Uterus (tissue), 2 donors: Measurements from ENCODE around the gene TRABD.

Experiments
- POLR2A ChIP-seq, 2 donors: fragments of 450-650 bp; IDR thresholded peaks; one replicate each; pipeline ENCODE4 v1.6.1; 2016; ENCODE audit warnings: antibody characterized with exemption in 2 of 2, mild to moderate bottlenecking in 1 of 2, moderate library complexity in 1 of 2
- TF ChIP-seq, protein P1 (sequence below), 4 experiments: fragments of 200-600 bp in 2 of 4; fragments of 450-650 bp in 2 of 4; sonication (generic) in 2 of 4; IDR thresholded peaks; one replicate each; pipeline ENCODE4 v1.5.1; 2016 to 2019; ENCODE audit warnings: antibody characterized with exemption in 4 of 4, mild to moderate bottlenecking in 2 of 4, moderate library complexity in 1 of 4

DNA sequence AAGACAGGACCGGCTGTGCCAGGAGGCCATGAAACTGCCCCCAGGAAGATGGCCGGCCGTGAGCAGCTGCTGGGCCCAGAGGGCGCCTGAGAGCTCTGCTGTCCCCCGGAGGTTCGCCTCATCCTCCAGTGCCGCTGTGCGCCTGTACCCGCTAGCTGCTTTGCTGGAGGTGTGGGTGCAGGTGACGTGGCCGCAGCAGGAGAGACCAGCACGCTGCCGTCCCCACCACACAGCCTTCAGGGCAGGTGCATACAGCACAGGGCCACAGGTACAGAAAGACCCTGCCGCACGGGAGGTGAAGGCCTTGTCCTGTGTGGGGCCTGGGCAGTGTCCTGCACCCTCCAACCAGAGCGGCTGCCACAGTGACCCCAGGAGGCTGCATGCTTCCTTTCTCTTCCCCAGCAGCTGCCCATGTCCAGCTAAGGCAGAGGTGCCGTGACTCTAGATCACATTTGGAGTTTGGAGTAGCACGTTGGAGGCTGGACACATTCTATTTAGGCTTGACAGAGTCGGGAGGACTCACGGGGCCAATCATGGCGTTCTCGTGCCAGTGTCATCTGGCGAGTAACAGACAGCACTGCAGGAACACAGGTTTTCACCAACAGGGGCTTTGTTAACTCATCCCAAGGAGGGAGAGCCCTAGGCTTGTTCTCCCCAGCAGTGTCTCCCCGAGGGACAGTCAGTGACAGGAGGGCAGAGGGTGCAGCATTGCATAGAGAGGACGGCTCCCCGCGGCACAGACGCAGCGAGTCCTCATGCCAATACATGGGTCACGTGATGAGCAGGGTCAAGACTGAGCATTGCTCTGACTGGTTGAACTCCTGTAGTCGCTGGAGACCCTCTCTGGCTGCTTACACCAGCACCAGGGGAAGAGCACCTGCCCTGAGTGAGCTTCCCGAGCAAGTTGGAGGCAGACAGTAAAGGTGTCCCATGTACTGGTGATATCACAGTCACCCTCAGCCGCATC, 33.9 kb upstream of the TRABD start:
- TF ChIP-seq, protein P1, sequence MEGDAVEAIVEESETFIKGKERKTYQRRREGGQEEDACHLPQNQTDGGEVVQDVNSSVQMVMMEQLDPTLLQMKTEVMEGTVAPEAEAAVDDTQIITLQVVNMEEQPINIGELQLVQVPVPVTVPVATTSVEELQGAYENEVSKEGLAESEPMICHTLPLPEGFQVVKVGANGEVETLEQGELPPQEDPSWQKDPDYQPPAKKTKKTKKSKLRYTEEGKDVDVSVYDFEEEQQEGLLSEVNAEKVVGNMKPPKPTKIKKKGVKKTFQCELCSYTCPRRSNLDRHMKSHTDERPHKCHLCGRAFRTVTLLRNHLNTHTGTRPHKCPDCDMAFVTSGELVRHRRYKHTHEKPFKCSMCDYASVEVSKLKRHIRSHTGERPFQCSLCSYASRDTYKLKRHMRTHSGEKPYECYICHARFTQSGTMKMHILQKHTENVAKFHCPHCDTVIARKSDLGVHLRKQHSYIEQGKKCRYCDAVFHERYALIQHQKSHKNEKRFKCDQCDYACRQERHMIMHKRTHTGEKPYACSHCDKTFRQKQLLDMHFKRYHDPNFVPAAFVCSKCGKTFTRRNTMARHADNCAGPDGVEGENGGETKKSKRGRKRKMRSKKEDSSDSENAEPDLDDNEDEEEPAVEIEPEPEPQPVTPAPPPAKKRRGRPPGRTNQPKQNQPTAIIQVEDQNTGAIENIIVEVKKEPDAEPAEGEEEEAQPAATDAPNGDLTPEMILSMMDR (IDR thresholded peaks at IDR 0.05), result no peak
- TF ChIP-seq POLR2A (IDR thresholded peaks at IDR 0.05), result no peak
